Activated naive CD4-positive, alpha-beta T cell treated with anti-CD3 and anti-CD28 coated beads, Interleukin-2, amount 50 U/mL, for 24 hours (primary cell): ENCODE results near the gene VPS50.

Experiments
- H3K27ac Mint-ChIP-seq: one replicate; pipeline ENCODE4 v1.8.0; 2021; ENCODE audit warnings: mild to moderate bottlenecking, mixed read lengths
- H3K27me3 Mint-ChIP-seq: one replicate; pipeline ENCODE4 v1.8.0; 2021; ENCODE audit warnings: mixed read lengths
- H3K36me3 Mint-ChIP-seq: one replicate; pipeline ENCODE4 v1.8.0; 2021; ENCODE audit warnings: mixed read lengths
- H3K4me1 Mint-ChIP-seq: one replicate; pipeline ENCODE4 v1.8.0; 2021; ENCODE audit warnings: mixed read lengths
- H3K4me3 Mint-ChIP-seq: one replicate; pipeline ENCODE4 v1.8.0; 2021; ENCODE audit warnings: mild to moderate bottlenecking, mixed read lengths
- H3K9me3 Mint-ChIP-seq: one replicate; pipeline ENCODE4 v1.8.0; 2021; ENCODE audit warnings: mixed read lengths

Gene VPS50

DNA sequence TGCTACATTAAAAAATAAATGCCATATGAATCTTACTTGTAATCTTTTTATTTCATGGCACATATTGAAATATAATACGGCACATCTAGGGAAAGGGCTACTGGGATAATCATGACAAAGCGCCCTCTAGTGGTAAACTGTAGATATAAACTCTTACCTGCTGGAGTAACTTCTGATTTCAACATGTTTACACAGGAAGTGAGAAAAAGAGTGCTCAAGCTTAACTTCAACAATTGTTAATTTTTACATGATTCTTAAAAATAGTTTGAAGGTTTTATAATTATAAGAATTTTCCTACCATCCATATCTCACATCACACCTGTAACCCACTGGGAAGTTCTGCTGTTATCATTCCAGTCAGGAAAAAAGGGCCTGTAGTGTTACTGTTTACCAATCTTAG is 3.9 kb upstream of the VPS50 start:
- Mint-ChIP-seq H3K27me3 (no peaks in the 10 kb centered on the region), H3K9me3 (no peaks in the 10 kb centered on the region), H3K4me3 (no peak overlapping the region), H3K4me1 (peaks cover 21% of the 10 kb centered on the region), H3K27ac (no peak overlapping the region), H3K36me3 (no peaks in the 10 kb centered on the region)

DNA sequence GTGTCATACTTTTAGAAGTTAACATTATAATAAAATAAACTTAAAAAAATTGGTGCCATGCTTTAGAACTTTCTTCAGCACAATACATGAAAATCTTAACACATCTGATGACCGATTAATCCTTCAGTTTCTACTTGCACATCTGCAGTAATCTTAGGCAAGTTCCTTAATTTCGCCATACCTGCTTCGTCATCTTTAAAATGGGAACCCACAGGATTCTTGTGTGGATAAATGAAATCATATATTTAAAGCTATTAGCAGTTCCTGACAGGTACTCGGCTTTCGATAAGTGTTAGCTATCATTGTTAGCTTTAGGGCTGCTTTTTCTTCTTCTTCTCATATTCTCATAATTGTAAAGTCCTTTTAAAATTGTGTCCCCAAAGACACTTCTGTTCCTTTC is 907 bp upstream of the VPS50 start:
- Mint-ChIP-seq H3K36me3 (no peaks in the 10 kb centered on the region), H3K4me3 (peak overlapping the region; percentile 98), H3K27me3 (no peaks in the 10 kb centered on the region), H3K4me1 (peaks cover 21% of the 10 kb centered on the region), H3K9me3 (no peaks in the 10 kb centered on the region), H3K27ac (peak overlapping the region; percentile 97)

DNA sequence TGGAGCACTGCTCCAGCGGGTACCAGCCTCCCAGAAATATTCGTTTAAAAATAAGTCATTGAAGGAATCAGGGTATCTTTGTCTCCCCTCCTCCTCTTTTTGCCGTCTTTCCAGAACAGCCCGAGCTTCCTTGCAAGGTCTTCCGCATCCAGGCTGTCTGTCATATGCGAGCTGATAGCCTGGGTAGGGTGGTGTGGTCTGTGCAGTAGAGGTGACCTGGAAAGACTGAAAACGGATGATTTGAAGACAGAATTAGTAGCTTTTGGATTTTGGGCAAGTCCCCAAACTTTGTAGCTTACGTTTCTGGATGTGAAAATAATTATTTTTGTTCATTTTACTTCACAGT is 480 bp downstream of the VPS50 start:
- H3K27me3 Mint-ChIP-seq, result no peaks in the 10 kb centered on the region
- peak overlapping the region; percentile 98 for H3K4me3 Mint-ChIP-seq

DNA sequence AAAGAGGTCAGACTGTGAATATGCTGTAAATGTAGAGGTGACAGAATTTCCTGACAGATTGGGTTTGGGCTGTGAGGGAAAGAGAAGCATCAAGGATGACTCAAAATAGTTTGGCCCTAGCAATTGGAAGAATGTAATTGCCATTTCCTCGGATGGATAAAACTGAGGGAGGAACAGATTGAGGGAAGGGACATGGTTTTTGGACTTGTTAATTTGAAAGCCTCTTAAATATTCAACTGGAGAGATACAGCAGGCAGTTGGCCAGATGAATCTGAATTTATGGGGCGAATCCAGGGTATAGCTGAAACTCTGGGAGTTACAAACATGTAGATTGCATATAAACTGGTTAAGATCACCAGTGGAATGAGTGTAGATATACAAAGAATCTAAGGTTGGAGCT is 3.4 kb downstream of the VPS50 start:
- H3K27me3 Mint-ChIP-seq, result no peaks in the 10 kb centered on the region
- H3K4me3 Mint-ChIP-seq, result no peak overlapping the region

More for the DNA sequence above, 480 bp downstream of the VPS50 start:
- Mint-ChIP-seq H3K36me3 (no peaks in the 10 kb centered on the region), H3K9me3 (no peaks in the 10 kb centered on the region), H3K27ac (peak overlapping the region; percentile 97), H3K4me1 (peaks cover 22% of the 10 kb centered on the region)

DNA sequence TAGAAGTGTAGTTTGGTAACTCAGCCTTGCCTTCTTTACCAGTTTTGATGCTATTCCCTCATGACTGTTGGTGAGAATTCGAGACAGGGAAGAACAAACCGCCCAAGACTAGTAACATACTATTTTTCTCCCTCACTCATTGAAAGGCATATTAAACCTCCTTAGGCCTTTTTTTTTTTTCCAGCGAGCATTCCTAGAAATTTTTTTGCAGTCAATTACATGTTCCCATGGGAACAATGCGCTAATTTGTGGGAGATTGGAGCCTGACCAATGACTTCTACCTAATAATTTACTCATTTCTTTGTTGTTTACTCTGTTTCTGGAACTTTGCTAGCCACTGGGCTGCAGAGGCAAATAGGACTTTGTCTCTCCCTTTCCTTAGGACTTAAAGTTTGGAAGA is 6.0 kb downstream of the VPS50 start:
- Mint-ChIP-seq H3K27me3 (no peaks in the 10 kb centered on the region), H3K4me3 (no peak overlapping the region), H3K9me3 (no peaks in the 10 kb centered on the region), H3K4me1 (peaks cover 19% of the 10 kb centered on the region), H3K36me3 (no peaks in the 10 kb centered on the region), H3K27ac (no peak overlapping the region)

More for the DNA sequence above, 3.4 kb downstream of the VPS50 start:
- Mint-ChIP-seq H3K4me1 (peaks cover 23% of the 10 kb centered on the region), H3K9me3 (no peaks in the 10 kb centered on the region), H3K27ac (no peak overlapping the region), H3K36me3 (no peaks in the 10 kb centered on the region)

DNA sequence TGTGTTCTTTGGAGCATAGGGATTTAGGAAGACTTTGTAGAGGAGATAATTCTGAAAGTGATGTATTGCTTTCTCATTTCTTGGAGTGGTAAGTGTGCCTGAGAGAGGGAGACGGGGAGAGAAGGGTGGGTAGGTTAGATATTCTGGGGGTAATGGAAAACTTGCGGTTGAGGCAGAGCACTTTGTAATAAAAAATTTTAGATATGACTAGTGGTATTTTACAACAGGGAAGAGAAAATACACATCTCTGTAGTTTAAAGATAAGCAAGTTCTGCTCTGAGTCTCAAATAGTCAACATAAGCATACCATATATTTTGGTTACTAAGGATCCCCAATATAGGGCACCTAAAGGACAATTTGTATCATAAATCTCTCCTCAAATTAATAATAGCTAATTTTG is 6.6 kb downstream of the VPS50 start:
- H3K27me3 Mint-ChIP-seq, result no peaks in the 10 kb centered on the region
- H3K27ac Mint-ChIP-seq, result peak overlapping the region; percentile 27
- no peaks in the 10 kb centered on the region for H3K36me3 Mint-ChIP-seq
- H3K4me1 Mint-ChIP-seq, result peaks cover 19% of the 10 kb centered on the region
- no peaks in the 10 kb centered on the region for H3K9me3 Mint-ChIP-seq
- H3K4me3 Mint-ChIP-seq, result no peak overlapping the region

DNA sequence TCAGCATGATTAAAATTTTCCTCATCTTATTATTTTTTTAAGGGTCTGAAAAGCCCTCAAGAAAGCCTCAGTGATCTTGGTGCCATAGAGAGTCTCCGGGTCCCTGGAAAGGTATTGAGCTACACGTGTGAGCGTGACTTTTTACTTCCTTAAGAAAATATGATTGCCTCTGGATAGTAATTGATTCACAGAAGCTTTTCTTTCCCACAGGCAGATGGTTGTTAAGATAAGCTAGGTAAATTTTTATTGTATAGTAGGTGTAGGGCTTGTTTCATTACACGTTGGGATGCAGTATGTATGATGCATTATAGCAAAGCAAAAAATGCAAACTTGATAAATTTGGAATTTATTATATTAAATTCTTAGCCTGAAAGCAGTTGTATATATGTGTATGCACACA is 7.7 kb downstream of the VPS50 start:
- peaks cover 19% of the 10 kb centered on the region for H3K4me1 Mint-ChIP-seq
- no peaks in the 10 kb centered on the region for H3K27me3 Mint-ChIP-seq
- no peaks in the 10 kb centered on the region for H3K36me3 Mint-ChIP-seq
- no peak overlapping the region for H3K4me3 Mint-ChIP-seq
- no peak overlapping the region for H3K27ac Mint-ChIP-seq
- no peaks in the 10 kb centered on the region for H3K9me3 Mint-ChIP-seq

DNA sequence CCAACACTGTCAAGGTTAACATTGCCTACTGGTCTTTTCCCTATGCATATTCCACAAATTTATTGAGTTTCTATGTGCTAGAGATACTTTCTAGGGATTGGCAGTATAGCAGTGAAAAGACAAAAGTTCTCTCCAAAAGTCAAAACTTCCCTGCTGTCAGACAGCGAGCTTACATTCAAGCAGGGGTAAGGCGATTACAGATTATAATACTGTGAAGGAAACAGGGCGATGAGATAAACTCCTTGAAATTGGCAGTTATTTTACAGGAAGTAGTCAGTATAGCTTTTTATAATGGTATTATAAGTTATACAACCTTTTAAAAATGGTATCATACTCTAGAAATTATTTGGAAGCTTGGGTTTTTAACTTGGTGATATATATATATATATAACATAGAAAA is 9.9 kb downstream of the VPS50 start:
- H3K36me3 Mint-ChIP-seq, result no peaks in the 10 kb centered on the region
- H3K27ac Mint-ChIP-seq, result no peak overlapping the region
- H3K4me3 Mint-ChIP-seq, result no peak overlapping the region
- H3K9me3 Mint-ChIP-seq, result no peaks in the 10 kb centered on the region
- no peaks in the 10 kb centered on the region for H3K27me3 Mint-ChIP-seq
- H3K4me1 Mint-ChIP-seq, result peaks cover 29% of the 10 kb centered on the region

DNA sequence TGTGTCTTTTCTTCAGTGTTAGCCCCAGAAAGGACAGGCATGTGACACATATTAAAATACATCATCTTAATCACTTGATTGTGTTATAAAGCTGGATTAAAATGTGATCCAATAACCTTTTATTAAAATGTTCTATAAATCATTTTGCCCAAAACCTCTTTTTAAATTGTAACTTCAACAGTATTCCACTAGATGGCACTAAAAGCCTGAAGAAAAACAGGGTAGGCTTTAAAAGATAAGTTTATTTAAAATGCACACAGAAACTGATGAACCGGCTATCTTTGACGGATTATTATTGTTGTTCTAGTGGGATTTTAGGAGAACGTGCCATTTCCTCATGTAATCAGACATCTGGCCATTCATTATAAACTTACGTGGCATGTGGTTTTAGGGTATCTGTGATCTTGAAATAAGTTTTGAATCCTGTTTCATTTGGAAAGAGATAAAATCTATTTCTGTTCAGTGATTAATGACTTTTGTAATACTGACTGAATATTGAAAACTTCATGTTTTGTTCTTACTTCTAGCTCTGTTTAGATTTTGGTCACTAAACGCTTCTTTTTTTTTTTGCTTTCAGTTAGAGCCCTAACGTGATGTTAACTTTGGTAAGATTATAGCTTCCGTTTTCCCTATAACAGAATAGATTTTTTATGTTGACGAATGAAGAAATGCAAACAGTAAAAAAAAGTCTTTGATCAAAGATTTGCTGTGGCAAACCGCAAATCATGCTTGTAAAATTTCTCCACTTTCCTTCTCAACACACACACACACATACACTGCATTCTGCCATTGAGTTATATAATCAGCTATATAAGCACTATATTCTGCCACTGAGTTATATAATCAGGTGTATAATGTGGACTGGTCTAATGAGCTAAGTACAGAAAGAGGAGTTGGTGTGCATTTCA is 13.6 kb downstream of the VPS50 start:
- H3K36me3 Mint-ChIP-seq, result no peaks in the 10 kb centered on the region
- H3K4me1 Mint-ChIP-seq, result peaks cover 38% of the 10 kb centered on the region
- peak overlapping the region; percentile 36 for H3K4me3 Mint-ChIP-seq
- no peaks in the 10 kb centered on the region for H3K27me3 Mint-ChIP-seq
- no peak overlapping the region for H3K27ac Mint-ChIP-seq
- no peaks in the 10 kb centered on the region for H3K9me3 Mint-ChIP-seq

DNA sequence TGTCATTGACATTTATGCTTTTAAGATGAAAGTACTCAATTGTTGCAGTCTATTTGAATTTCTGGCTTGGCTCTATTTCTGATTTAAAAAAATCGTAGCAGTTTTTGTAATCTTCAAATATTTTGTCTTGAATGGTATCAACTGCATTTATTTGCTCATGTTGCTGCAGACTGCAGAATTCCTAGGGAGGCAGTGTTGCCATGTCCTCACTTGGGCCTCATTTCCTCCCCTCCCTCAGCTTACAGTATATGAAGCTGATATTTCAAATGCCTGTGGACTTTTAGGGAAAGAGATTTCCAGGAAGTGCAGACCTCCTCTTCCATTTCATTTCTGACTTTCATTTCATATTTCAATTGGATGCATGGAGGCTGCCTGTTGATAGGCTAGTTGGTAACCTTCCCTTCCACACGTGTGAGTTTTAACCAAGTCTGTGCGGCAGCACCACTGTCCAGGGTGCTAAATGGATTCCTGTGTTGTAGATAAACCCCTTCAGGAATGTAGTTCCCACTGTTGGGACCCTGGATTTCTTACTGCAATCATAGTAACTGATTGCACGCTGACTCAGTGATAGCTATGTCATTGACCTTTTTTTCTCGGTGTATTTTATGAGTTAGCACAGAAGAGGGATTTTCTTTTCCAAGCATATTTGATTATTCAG is 17.5 kb downstream of the VPS50 start:
- Mint-ChIP-seq H3K36me3 (no peaks in the 10 kb centered on the region), H3K4me1 (peaks cover 36% of the 10 kb centered on the region), H3K9me3 (no peaks in the 10 kb centered on the region), H3K27ac (no peak overlapping the region), H3K27me3 (no peaks in the 10 kb centered on the region), H3K4me3 (no peak overlapping the region)

DNA sequence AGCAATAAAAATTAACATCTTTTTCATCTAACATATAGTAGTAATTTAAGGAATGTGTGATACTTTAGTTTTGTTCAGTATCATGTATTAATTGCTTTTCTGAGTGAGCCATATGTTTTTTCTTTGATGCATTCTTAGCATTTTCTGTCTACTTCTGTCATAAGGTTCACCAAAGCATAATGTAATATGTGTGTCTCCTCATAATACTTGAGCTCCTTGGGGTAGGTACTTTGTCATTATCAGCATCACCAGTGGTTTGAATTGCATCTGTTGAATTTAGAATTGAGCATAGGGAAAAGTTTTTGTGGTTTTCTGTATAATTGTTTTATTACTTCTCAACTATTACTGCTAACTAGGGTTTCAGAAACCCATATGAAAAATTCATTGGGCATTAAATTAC is 26.5 kb downstream of the VPS50 start:
- H3K9me3 Mint-ChIP-seq, result no peaks in the 10 kb centered on the region
- H3K4me1 Mint-ChIP-seq, result no peaks in the 10 kb centered on the region
- no peaks in the 10 kb centered on the region for H3K27me3 Mint-ChIP-seq
- no peak overlapping the region for H3K4me3 Mint-ChIP-seq
- H3K27ac Mint-ChIP-seq, result no peak overlapping the region
- peaks cover 7% of the 10 kb centered on the region for H3K36me3 Mint-ChIP-seq

DNA sequence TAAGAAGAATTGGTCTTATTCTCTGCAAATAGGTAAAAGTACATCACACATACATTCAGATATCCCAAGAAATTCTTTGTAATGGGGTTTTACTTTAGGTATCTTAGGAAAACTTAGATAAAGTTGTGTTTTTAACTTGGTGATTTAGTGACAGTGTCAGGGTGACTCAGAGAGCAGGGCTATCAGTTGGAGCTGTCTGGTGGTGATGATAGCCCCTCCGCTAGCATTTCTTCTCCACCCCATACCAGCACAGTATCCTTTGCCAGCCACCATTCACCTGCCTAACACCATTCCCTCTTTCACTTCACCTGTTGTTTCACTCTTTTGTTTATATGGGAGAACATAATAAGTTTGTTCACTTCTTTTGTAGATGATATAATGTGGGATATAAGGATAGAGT is 30.4 kb downstream of the VPS50 start:
- H3K36me3 Mint-ChIP-seq, result peaks cover 5% of the 10 kb centered on the region

DNA sequence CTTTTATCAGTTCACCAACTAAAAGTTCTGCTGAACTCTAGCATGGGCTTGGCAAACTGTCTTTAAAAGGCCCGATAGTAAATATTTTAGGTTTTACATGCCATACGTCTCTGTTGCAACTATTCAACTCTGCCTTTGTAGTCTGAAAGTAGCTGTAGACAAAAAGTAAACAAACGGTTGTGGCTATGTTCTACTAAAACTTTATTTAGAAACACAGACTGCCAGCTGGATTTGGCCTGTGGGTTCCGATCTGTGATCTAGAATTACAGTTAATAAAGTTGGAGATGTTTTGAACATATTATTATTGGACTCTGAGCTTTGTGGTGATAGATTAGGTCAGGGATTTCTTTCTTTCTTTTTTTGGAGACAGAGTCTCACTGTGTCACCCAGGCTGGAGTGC is 33.1 kb downstream of the VPS50 start:
- Mint-ChIP-seq H3K27me3 (no peaks in the 10 kb centered on the region), H3K9me3 (no peaks in the 10 kb centered on the region), H3K36me3 (peaks cover 4% of the 10 kb centered on the region), H3K4me3 (no peak overlapping the region), H3K4me1 (no peaks in the 10 kb centered on the region), H3K27ac (no peak overlapping the region)

More for the DNA sequence above, 30.4 kb downstream of the VPS50 start:
- H3K27ac Mint-ChIP-seq, result no peak overlapping the region
- H3K4me3 Mint-ChIP-seq, result no peak overlapping the region
- H3K4me1 Mint-ChIP-seq, result no peaks in the 10 kb centered on the region
- H3K9me3 Mint-ChIP-seq, result no peaks in the 10 kb centered on the region
- H3K27me3 Mint-ChIP-seq, result no peaks in the 10 kb centered on the region

DNA sequence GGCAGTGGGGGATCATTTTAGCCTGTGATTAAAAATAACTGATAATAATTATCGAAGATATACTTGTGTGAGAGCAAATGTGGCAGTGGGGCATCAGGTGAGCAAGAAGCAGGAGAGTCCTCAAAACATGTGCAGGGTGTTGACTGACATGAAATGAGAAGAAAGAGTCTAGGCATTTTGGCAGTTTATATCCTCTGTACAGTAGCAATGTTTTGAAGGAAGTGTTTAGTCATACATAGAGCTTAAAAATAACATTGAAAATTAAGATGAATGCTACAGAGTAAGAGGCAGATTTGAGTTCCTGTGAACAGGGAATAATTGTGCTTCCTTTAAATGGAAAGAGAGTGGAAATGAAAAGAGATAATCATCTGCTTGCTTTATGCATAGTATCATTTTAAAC is 47.4 kb downstream of the VPS50 start:
- H3K27ac Mint-ChIP-seq, result no peak overlapping the region
- no peaks in the 10 kb centered on the region for H3K9me3 Mint-ChIP-seq
- no peak overlapping the region for H3K4me3 Mint-ChIP-seq
- H3K36me3 Mint-ChIP-seq, result peaks cover 15% of the 10 kb centered on the region
- H3K4me1 Mint-ChIP-seq, result no peaks in the 10 kb centered on the region
- no peaks in the 10 kb centered on the region for H3K27me3 Mint-ChIP-seq

DNA sequence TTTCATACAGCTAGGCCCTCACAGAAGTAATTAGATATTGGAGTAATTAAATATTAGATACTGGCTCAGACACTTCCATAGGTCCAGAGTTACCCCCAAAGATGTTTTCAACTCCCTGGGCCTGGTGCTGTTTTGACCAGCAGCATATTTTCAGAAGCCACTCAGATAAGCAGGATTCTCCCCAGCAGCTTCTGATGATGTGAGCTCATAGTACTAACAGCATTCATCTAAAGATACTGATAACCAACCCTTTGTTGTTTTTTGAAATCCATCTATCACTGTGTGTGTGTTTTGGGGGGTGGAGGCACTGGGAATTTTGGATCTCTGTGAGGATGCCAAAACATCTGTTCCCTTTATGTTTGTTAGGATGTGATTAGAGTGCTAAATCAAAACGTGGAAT is 52.7 kb downstream of the VPS50 start:
- Mint-ChIP-seq H3K27ac (no peak overlapping the region), H3K4me3 (no peak overlapping the region), H3K36me3 (peaks cover 13% of the 10 kb centered on the region), H3K27me3 (no peaks in the 10 kb centered on the region), H3K9me3 (no peaks in the 10 kb centered on the region), H3K4me1 (no peaks in the 10 kb centered on the region)

DNA sequence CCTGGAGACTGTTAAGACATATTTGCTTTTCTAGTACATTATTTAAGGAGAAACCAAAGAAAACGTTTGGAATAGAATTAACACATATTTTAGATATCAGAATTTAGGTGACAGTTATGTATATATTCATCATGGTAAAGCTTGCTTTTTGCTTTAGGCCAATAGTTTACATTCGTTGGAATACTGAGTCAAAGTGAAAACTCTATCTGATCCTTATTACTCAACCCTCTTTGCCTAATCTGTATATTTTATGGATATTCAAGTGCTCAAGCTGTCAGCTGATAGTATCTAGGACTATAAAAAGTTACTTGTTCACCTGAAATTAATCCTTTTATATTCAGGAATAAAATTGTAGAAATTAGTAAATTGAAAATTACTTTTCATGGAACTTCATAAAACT is 61.1 kb downstream of the VPS50 start:
- no peaks in the 10 kb centered on the region for H3K9me3 Mint-ChIP-seq
- H3K4me1 Mint-ChIP-seq, result no peaks in the 10 kb centered on the region
- no peaks in the 10 kb centered on the region for H3K27me3 Mint-ChIP-seq
- no peak overlapping the region for H3K4me3 Mint-ChIP-seq
- H3K27ac Mint-ChIP-seq, result no peak overlapping the region
- H3K36me3 Mint-ChIP-seq, result peaks cover 13% of the 10 kb centered on the region
